NCI-H446 treated with DMSO at 0.1 percent for 48 hours (cell line): ENCODE measurements around the gene PTTG2.

Experiments used
- DNase-seq: peaks from one replicate; lab custom pipeline; 2025; lab: John Stamatoyannopoulos, UW

The PTTG2 gene

DNA sequence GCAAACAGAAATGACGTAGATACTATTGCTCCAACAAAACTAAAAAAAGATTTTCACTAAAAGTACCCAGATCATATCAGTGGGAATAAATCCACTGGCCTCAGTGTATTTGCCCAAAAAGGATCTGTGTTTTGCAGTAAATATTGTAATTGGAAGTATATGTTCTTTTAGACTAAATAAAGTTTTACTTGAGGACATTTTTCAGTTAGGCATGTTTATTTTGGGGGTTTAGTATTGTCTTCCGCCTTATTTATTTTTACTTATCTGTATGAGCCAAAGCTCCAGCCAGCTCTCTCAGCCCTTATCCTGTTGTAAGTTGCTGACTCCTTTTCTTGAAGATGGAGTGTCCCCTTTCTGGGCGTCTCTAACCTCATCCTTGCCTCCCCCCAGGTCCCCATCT lies 49.8 kb downstream of the PTTG2 start:
- DNase-seq, result no peak
